T-helper 2 cell treated with Interferon-gamma antibody and Interleukin-4, amounts not matched to agents 100 ng/mL and 5 ng/mL, for 36 hours (primary cell): ENCODE measurements around the gene DIPK2A. TPM values are rescaled to one million over a fixed set of nuclear protein-coding genes. Genes with fewer than 3 reads are reported as not detected.

ENCODE experiments used
- intact Hi-C: fragments of 100-400 bp; cut with micrococcal nuclease; formaldehyde crosslinking; loops from one replicate; pipeline ENCODE4 v1.15.1; 2023
- total RNA-seq: library from RNA; stranded (reverse); gene quantifications from 2 replicates; pipeline ENCODE4 v1.2.3, GENCODE V29; 2022

Gene DIPK2A
- total RNA-seq, 1 donor from 2014 or later, result 19.9 TPM

GRCh38 chr3:143973259-143974021, 1.8 kb downstream of the DIPK2A start:
- intact Hi-C loops, result loop anchor here (2.0 to 5.0 kb wide), 5 partner anchors 147 to 1526 kb away; partner anchors contain the start of genes TRPC1 and XRN1

DNA sequence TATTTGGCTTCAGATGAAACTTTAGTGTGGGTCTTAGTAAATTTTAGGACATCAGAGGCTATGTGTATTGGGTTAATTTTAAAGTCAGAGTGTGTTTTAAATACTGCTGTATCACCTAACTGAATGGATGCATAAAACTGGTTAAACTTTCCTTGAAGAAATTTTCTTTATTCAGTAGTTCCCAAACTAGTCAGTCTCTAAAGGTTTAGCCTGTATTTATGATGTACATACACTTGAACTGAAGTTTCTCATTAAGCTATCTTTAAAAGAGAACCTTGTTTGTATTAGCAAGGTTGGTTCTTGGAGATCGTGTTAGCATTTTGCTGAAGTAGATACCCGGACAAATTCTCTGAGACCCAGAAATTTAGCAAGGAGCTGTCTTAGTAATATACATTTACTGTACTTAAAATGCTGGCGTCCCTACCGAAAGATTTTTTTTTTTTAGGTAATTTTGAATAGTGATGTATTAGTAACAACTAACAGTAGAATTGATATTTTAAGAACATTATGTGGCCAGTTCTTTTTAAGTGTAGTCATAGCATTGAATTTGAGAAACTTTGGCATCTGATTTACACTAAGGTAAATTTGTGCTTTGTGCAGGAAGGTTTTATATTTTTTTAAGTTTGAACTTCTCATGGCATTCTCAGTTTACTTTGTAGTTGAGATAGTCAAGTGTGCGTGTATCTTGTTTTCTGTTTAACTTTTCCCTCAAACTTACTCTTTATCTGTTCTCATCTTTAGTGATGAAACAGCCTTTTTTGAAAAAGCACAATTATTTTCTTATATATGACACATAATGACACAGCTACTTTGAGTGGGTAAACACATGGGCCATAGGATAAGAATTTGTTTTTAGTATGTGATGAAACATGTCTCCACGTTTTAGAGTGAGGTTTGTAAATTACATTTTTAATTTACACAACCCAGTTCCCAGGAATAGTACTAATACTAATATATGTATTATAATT, 2.9 kb downstream of the DIPK2A start:
- intact Hi-C loops, result loop anchor here (5.0 kb wide), 3 partner anchors 323 to 1527 kb away; partner anchors contain the start of genes TRPC1 and XRN1

- intact Hi-C loops, result no loop called here
These were observed 4.0 kb downstream of the DIPK2A start for GRCh38 chr3:143975554-143976152.

DNA sequence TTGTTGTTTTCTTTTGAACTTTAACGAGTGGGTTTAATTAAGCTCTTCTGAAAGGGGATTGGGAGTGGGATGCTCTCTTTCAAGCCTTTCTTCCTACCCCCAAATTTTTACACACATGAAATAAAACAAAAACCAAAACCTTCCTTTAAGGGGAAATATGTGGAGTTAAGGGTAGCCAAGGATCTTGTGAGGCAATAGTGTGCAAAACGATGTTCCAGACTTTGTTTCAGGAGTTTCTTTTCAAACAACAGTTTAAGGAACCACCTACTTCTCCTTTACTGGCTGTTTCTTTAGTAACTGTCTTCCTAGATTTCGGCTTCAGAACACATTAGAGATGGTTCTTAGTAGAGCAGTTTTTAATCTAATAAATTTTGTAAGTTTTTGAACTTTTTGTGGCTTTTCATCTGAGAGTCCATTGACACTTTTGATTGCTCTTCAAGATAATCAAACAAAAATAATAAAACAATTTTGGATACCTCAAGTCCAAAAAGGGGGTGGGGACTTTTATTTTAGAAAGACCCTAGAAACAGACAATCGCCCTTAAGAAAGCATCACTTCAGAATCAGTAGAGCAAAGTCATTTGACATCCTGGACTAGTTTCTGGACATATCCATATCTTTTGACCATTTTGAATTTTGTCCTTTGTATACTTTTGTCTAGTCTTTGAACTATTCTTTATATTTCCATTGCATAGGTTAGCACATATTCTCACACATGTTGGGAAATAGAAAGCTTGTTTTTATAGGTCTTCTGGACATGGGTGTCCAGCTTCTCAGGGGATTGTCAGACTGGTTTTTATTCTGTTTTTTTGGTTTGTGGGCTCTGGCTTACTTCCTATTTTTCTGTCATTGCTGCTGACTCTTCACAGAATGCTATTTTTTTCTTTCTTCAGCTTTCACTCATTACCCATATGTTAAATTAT, 6.0 kb downstream of the DIPK2A start:
- intact Hi-C loops, result no loop called here

- intact Hi-C loops, result no loop called here
These were observed 6.6 kb downstream of the DIPK2A start for GRCh38 chr3:143978263-143978631.

GRCh38 chr3:143979041-143979440, 7.4 kb downstream of the DIPK2A start:
- intact Hi-C loops, result no loop called here

- intact Hi-C loops, result no loop called here
These were observed 8.2 kb downstream of the DIPK2A start for GRCh38 chr3:143979813-143980212.

DNA sequence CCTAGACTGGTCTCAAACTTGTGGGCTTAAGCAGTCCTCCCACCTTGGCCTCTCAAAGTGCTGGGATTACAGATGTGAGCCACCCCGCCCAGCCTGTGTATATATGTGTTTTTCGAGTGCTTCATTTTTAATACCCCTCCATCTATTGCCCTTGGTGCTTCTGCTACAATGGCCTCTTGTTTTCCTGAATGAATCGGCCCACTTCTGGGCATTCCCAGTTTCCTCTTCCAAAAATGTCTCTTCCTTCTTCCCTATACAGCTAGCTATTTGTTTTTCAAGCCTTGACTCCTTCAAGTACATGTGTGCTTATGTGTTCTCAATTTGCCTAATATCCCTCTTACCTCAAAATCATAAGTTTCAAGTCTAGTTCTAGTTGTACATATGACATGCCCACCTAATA, 16.7 kb downstream of the DIPK2A start:
- intact Hi-C loops, result no loop called here

DNA sequence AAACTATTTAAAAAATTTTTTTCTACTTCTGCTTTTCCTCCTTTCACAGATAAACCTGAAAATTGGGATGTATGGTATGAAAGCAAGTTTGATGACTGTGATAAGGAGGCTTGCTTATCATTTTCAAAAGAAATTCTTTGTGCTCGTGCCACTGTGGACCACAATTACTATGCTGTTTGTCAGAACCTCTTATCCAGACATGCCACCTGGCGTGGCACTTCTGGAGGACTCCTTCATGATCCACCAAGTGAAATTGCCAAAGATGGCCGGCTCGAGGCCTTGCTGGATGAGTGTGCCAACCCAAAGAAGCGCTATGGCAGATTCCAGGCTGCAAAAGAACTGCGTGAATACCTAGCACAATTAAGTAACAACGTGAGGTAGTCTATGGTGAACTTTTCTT, 17.8 kb downstream of the DIPK2A start:
- intact Hi-C loops, result no loop called here

GRCh38 chr3:143991713-143992112, 20.1 kb downstream of the DIPK2A start:
- intact Hi-C loops, result no loop called here

- intact Hi-C loops, result no loop called here
These were observed 26.6 kb downstream of the DIPK2A start for GRCh38 chr3:143998266-143998665.

DNA sequence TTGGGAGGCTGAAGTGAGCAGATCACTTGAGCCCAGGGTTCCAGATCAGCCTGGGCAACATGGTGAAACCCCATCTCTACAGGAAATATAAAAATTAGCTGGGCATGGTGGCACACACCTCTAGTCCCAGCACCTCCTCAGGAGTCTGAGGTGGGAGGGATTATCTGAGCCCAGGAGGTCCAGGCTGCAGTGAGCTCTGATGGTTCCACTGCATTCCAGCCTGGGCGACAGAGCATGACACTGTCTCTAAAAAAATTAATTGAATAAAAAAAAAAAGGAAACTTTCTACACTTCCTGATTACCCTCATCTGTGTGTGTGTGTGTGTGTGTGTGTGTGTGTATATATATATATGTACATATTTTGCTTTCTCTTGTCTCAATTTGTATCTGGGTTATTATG, 31.4 kb downstream of the DIPK2A start:
- intact Hi-C loops, result no loop called here

DNA sequence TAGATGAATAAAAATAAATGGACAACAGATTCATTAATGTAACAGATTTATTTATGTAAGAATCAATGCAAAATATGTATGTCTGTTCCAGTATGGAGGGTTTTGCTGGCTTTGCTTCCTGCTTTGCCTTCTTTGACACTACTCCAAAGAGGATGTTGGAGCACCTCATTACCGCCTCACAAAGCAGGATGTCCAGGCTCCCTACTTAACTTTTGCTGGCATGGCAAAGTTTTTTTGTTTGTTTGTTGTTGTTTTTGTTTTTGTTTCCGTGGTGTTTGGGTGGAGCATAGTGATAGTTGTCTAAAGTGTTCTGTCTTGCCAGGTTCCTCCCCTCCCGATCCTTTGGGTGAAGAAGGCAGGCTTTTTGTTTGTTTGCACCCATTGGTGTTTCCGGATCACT, 38.7 kb downstream of the DIPK2A start:
- intact Hi-C loops, result no loop called here

- intact Hi-C loops, result no loop called here
These were observed 39.7 kb downstream of the DIPK2A start for GRCh38 chr3:144011251-144011799.

GRCh38 chr3:144015133-144015532, 43.5 kb downstream of the DIPK2A start:
- intact Hi-C loops, result no loop called here

- intact Hi-C loops, result no loop called here
These were observed 47.2 kb downstream of the DIPK2A start for GRCh38 chr3:144018776-144019175.
